HG02885 (cell line): ENCODE measurements around the gene MYO10.

Experiments
- ATAC-seq: cut with Tn5 transposase; IDR thresholded peaks from one replicate; pipeline ENCODE4 v1.9.1; 2021; ENCODE audit warnings: mild to moderate bottlenecking; ENCODE audit not compliant: unreplicated experiment, poor library complexity

Gene MYO10

DNA sequence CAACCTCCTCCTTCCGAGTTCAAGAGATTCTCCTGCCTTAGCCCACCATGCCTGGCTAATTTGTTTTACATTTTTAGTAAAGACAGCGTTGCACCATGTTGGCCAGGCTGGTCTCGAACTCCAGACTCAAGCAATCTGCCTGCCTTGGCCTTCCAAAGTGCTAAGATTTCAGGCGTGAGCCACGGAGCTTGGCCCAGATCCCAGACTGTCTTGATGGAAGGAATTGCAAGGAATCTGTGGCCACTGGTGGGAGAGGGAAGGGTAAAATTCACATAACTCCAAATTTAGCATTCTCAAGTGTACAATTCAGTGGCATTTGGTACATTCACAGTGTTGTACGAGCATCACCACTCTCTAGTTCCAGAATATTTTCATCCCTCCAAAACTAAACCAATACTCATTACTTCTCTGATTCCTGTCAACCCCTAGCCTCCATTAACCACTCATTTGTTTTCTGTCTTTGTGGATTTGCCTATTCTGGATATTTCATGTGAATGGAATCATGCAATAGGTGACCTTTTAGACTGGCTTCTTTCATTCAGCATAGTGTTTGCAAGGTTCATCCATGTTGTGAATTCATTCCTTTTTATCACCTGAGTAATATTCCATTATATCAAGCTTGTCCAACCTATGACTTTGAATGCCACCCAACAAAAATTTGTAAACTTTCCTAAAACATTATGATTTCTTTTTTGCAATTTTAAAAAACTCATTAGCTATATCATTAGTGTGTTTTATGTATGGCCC, 8.9 kb upstream of the MYO10 start:
- no peak for ATAC-seq

DNA sequence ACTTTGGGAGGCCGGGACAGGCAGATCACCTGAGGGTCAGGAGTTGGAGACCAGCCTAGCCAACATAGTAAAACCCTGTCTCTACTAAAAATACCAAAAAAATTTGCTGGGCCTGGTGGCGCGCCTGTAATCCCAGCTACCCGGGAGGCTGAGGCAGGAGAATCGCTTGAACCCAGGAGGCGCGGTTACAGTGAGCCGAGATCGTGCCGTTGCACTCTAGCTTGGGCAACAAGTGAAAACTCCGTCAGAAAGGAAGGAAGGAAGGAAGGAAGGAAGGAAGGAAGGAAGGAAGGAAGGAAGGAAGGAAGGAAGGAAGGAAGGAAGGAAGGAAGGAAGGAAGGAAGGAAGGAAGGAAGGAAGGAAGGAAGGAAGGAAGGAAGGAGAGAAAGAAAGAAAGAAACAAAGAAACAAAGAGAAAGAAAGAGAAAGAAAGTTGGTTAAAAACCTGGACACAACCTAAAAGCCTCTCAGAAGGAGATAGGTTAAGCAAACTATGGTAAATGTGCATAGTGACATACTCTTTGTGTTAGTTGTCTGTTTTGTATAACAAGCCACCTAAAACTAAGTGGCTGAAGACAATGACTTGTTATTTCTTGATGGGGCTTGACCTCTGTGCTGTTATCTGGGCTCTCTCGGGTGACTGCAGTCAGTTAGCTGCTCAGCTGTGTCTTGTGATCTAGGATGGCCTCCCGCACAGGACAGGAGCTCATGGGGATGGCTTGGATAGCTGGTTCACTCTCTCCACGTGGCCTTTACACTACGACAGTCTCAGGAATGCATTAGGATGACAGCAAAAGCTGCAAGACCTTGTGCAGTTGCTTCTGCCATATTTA, 8.0 kb upstream of the MYO10 start:
- no peak for ATAC-seq

DNA sequence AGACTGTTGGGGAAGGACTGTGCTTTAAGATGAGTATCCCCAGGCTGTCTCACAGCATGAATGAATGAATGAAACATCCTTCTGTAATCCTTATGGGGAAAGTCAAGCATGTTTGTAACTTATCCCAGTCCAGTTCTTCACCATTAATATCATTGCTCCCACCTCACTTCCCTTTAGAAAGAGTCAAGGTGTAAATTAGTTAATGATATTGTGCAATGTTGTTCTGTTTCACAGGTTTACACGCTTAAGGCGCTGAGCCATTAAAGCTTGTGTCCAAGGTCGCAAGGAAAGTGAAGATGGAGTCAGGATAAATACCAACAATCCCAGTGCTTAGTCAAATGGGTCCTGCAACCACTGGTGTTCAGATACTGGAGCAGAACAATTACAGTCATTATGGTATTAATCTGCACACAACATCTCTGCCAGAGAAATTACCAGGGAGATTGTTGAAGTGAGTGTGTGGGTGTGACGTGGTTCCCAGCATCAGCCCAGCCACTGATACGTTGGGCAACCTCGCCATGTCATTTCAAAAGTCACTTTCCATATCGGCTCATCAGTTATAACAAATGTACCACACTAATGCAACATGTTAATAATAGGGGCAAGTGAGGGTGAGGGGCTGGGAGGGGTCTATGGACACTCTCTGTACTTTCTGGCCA, 1.5 kb upstream of the MYO10 start:
- ATAC-seq = no peak

DNA sequence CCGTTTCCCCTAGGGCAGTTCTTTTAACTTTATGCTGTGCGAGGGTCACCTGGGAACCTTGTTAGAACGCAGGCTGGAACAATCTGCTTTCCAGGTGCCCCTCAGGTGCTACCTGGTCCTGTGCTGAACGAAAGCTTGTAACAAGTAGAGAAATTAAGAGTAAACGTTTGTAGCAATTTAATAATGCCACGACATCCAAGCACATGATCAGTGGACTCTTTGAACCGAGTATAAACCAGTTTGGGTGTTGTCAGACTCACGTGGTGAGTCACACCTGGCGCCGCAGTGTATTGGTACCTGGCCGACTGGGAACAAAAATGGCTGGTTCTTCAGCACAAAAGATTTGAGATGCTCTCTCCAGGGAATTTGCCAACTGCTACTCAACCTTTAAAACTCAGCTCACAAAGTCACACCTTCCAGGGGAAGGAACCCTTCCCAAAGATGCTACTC, 926 bp upstream of the MYO10 start:
- ATAC-seq = no peak

DNA sequence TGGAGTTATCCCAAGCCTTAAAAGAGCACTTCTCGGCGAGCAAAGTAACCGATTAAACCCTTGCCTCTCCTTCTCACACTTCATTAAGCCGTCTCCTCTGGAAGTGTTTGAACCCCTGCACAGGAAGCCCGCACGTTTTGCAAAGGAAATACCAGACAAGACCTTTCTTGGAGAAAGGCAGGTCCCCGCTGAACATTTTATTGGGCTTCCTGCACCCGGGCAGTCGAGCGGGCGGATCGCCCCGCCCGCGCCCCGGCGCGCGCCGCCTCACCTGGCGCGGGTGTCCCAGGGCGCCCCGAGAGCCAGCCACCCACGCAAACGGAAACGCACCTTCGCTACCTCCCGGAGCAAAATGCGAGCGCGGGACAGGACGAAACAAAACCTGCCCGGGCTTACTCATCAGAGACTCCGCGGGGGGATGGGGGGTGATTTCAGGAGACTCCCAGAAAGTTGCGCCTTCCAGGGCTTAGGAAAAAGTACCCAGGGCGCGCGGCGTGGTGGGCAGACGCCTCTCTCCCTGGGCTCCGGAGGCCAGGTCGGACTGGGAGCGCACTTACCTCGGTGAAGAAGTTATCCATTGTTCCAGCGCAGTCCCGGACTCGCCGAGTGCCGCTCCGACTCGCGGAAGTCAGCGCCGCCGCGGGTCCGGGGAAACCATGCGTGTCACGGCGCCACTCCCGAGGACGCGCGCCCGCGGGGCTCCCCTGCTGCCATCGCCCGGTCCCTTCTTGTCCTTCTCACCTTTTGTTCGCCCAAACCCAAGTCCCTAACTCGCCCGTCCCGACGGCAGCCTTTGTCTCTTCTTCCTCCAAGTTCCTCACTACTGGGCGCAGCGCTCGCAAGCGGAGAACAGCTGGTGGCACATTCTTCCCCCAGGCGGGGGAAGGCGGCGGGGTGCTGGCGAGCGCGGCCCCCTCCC, 598 bp downstream of the MYO10 start:
- ATAC-seq = peak; percentile 46

DNA sequence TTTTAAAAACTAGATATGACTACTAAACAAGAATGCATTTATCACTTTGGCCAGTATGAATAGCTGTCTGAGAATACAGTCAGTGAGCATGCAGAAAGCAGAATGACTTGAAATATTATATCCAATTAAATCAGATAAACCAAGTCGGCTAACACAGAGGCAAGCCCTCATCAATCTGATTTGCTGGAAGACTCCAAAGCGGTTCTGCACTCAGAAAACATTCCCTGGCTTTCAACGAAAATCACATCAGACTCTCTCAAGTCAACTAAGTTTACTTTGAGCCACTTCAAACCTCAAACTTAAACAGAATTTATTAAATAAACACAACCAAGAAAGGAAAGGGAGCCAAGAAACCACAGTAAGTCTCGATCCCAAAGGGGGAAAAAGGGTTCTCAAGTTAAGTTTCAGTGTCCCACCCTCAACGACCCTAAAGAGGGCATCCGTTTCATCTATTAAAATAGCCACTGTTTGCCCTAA, 1.4 kb downstream of the MYO10 start:
- no peak for ATAC-seq

DNA sequence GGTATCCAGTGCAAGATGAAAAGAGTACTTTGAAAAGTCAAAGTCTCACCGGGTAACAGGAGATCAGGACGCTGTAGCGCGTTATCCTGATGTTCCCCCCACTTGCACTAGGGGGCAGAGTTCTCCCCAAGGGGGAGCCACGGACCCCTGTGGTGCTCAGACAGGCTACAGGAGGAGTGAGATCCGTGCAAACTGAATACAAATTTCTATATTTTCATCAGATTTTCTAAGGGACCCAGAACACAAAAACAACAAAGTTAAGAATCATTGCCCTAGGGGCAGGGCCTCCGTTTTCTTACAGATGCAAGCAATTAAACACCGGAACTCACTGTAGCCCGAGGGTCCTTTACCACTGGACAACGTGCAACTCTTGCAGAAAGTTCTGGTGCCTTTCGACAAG, 2.0 kb downstream of the MYO10 start:
- ATAC-seq = peak; percentile 65

DNA sequence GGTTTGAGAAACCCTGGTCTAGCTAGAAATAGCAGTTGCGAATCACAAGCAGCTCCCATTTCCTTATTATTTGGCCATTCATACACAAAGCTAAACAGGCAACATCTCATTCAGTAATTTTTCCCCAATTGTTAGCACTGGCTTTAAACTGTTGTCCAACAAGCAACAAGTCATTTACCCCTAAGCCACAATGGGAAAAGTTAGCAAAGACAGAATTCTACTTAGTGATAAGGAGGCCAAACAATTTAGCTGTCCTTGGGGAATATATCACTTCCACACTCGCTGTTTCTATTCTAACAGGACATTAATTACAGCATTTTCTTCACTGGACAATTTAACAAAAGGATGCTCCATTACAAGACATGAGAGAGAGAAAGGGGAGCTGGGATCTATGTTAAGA, 2.8 kb downstream of the MYO10 start:
- ATAC-seq = no peak

DNA sequence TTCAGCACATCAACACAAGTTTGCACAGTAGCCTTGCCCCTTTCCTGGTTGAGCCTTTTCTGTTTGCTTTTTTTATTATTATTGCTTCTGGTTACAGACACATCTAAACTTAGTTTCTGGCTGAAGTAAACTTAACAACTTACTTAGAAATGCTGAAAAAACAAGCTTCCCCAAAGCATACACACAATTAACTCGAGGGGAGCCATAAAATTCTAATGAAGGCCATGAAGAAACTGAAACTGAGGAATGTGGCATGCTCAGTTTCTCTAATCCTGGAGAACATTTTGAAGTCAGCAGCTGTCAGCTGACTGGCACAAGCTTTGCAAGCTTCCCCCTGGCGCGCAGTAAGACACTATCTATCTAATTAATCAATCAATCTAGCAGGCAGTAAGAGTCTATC, 3.7 kb downstream of the MYO10 start:
- no peak for ATAC-seq

DNA sequence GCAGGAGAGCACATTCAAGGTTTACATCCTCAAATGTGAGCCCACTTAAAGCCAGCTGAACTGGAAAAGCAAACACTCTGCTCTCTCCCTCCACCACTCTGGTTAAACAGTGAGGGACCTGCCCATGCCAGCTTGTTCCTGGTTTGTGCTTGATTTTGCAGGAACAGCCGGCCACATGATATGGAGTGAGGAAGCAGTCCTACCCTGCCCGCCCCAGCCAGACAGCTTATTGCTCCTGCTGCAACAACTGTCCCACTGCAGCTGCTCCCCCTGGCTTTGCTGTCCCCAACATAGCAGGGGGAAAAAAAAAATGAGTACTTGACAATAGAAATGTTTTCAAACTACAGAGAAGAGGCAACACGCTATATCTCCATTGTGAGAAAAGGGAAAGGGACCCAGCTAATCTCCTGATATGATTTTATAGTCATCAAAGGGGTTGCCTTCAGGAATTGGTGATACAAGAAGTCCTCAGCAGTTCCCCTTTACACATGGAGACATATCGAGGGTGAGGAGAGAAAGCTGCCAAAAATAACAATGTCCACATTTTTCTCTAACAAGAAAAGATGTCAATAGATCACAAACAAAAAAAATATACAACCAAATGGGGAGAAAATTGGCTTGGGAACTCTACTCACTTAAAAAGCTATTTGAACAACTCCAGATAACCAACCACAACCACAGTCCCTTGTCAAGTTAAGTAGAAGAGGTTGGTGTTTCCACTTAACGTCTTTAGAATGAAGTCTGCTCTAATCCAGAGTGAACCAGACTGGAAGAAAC, 4.6 kb downstream of the MYO10 start:
- no peak for ATAC-seq

DNA sequence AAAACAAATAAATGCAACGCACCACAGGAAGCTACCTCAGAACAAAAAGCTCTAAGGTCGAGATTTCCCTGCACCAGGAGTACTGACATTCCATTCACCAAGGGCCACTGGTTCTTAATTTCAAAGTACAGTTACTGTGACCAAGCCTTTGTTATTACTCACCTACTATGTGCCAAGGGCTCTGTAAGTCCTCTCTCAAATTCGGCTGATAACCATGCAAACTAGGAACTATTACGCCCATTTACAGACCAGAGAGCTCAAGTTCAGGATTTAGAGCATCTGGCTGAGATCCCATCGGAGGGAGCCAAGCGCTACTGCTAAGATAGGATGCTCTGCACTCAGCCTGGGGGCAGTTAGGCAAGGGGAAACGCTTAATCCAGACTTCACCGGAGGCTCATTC, 5.6 kb downstream of the MYO10 start:
- ATAC-seq = no peak

DNA sequence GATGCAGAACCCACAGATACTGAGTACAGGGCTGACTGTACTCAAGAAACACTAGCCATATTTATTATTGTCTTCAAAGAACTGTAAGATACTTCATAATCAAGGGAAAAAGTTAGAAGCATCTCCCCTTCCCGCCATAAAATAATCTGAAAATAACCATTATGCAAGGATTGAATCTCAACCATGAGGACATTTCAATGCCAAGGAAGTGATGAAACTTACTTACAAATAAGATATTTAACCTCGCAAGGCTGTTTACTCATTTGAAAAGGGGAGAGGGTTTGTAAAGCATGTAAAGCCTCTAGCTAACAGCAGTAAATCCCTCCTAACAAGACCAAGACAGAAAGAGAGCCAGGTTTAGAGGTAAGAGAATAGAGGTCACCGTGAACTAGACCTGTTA, 6.3 kb downstream of the MYO10 start:
- no peak for ATAC-seq

DNA sequence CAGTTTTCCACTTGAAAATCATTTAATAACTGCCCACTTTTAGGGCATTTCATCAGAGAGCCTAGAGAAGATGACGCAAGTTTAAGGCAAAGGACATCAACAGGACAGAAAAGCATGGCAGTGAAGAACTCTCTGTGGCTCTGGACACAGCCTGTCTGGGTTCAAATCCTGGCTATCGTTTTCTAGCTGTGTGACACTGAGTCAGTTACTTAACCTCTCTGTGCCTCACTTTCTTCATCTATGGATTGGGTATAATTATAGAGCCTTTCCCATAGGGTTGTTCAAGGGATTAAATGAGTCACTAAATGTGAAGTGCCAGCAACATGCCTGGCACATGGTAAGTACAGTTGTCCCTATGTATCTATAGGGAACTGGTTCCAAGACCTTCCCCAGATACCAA, 6.7 kb downstream of the MYO10 start:
- ATAC-seq = no peak

DNA sequence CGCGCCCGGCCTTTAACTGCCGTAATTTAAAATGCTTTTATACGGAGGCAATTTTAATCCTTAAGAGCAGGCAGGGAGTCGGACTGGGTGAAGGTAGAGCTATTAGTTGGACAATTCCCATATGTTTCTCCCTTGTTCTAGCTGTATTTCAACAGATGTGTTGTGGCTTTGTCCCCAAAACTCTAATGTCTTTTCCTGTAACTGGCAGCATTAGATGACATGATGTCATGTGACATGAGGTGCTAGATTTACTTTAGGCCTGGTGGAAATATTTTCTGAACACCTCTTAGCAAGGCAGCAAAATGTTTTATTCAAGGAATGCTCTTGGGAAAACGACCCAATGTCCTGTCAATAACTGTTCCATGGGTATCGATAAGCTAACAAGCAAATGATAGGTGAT, 8.5 kb downstream of the MYO10 start:
- no peak for ATAC-seq

DNA sequence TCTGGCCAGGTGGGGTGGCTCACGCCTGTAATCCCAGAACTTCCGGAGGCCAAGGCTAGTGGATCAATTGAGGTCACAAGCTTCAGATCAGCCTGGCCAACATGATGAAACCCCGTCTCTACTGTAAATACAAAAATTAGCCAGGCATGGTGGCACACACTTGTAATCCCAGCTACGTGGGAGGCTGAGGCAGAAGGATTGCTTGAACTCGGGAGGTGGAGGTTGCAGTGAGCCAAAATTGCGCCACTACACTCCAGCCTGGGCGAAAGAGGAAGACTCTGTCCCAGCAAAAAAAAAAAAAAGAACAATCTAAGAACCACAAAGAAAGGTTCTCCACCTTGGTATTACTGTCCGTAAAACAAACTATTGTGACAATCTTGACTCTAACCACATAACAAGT, 9.7 kb downstream of the MYO10 start:
- ATAC-seq = no peak

DNA sequence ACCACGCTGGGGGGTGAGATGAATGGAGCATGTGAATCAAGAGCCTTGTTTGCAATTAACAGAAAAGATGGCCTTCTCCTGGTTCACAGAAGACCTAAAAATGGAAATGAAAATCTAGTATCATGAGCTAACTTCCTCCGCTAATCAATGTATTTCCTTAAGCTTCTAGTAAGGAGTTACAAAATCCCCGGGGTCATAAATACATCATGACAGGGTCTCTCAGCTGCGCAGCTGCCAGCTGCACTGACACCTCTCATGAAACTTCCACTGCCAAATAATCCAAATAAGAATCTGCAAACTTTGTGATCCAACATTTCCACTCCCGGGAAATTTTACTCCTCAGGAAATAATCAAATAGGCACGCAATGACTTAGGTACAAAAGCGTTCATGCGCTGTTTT, 11.9 kb downstream of the MYO10 start:
- no peak for ATAC-seq

DNA sequence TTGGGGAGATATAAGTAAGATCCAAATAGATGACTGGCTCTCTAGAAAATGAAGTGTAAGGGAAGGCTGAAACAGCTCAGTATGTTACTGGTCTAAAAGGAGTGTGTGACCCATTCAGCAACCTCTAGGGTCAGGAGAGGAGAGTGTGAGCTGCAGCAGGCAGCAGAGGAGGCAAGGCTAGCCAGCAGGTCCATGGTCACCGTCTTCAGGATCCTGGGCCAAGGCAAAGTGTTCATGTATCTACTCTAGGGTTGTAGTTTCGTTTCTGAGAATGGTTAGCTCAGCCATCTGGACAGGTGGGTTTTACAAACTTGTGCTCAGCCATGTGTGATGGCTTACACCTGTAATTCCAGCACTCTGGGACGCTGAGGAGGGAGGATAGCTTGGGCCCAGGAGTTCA, 13.7 kb downstream of the MYO10 start:
- no peak for ATAC-seq

DNA sequence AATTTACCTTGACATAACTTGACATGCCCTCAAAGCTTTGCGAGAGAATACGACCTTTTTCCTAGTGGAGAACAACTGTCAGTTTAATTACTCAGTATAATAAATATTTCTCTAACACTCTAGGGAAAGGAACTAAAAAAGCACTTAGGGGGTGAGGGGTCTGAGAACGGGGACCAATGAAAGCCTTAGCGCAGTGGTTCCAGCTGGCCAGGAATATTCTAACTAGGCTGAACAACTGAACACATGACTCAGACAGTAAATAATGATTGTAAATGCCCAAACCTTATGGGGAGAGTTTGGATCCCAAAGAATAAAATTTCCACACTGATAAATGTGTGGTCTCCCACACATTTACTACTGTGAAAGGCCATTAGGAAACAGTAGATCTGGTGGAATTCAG, 14.9 kb downstream of the MYO10 start:
- no peak for ATAC-seq

DNA sequence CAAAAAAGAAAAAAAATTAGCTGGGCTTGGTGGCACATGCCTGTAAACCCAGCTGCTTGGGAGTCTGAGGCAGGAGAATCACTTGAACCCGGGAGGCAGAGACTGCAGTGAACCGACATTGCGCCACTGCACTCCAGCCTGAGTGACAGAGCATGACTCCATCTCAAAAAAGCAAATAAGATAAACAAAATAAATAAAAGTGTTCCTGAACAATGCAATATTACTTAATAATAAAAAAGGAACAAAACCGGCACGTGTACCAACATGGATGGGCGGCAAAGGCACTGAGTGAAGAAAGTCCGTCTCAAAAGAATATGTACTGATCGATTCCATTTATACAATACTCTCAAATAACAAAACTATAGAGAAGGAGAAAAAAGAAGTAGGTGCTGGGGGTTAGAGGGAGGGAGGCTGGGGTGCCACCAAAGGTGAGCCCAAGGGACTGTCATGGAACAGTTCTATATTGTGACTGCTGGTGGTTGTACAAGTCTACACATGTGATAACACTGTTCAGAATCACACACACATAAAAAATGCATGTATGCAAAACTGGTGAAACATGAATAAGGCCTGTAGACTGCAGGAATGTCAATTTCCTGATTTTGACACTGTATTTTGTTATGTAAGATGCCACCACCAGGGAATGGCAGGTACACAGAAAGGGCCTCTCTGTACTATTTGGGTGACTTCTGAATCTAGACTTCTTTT, 15.8 kb downstream of the MYO10 start:
- ATAC-seq = no peak
